Heart left ventricle (tissue), 16 donors: ENCODE data around the gene DNAJB6. TPM values are rescaled to one million over a fixed set of nuclear protein-coding genes. Genes with fewer than 3 reads are reported as not detected.

Source experiments
- ATAC-seq, 4 donors: fragments of 200-7000 bp; cut with Tn5 transposase; one replicate each; pipeline ENCODE4 v1.9.1; 2020 to 2022; ENCODE audit warnings: moderate library complexity in 4 of 4, mild to moderate bottlenecking in 3 of 4, moderate number of reproducible peaks in 1 of 4
- DNase-seq, 5 donors: peaks; one replicate each; pipeline ENCODE4 v3.0.0-alpha.2; 2020
- H3K27ac ChIP-seq, 12 donors: fragments of 200-600 bp; sonication (generic) in 4 of 12; one replicate each; pipeline versions ENCODE4 v1.5.0 to v1.8.0; 2016 to 2022; ENCODE audit warnings: mild to moderate bottlenecking in 2 of 12
- H3K27me3 ChIP-seq, 9 donors: fragments of 200-600 bp; sonication (generic) in 2 of 9; one replicate each; pipeline versions ENCODE4 v1.5.1 to v1.8.0; 2016 to 2022; ENCODE audit warnings: mild to moderate bottlenecking in 3 of 9
- H3K36me3 ChIP-seq, 9 donors: fragments of 200-600 bp; sonication (generic) in 2 of 9; one replicate each; pipeline versions ENCODE4 v1.5.0 to v1.8.0; 2018 to 2022; ENCODE audit warnings: mild to moderate bottlenecking in 2 of 9
- H3K4me1 ChIP-seq, 12 donors: fragments of 200-600 bp; sonication (generic) in 4 of 12; one replicate each; pipeline versions ENCODE4 v1.5.0 to v1.8.0; 2016 to 2022; ENCODE audit warnings: mild to moderate bottlenecking in 3 of 12
- H3K4me3 ChIP-seq, 12 donors: fragments of 200-600 bp; sonication (generic) in 4 of 12; one replicate each; pipeline versions ENCODE4 v1.5.0 to v1.8.0; 2017 to 2022; ENCODE audit warnings: mild to moderate bottlenecking in 9 of 12, moderate library complexity in 4 of 12
- H3K9me3 ChIP-seq, 12 donors: fragments of 200-600 bp; sonication (generic) in 4 of 12; one replicate each; pipeline versions ENCODE4 v1.5.0 to v1.8.0; 2016 to 2022; ENCODE audit warnings: mild to moderate bottlenecking in 1 of 12
- CTCF ChIP-seq, 12 donors: fragments of 200-600 bp; sonication (generic) in 4 of 12; IDR thresholded peaks; one replicate each; pipeline versions ENCODE4 v1.5.0 to v1.8.0; 2018 to 2022; ENCODE audit warnings: antibody characterized with exemption in 12 of 12, mild to moderate bottlenecking in 5 of 12
- POLR2A ChIP-seq, 2 donors: fragments of 450-650 bp; IDR thresholded peaks; one replicate each; pipeline ENCODE4 v1.6.1; 2017; ENCODE audit warnings: antibody characterized with exemption in 2 of 2, mild to moderate bottlenecking in 2 of 2, moderate library complexity in 2 of 2
- WGBS, 4 donors: extraction: QIAGEN DNeasy Blood & Tissue Kit in 2 of 4; methylation state at CpG; one replicate each; pipeline versions ENCODE4 v1.1.5 to v1.1.7; 2013 to 2018; 5-methylcytosine and 5-hydroxymethylcytosine counted together
- intact Hi-C, 10 donors: fragments of 100-400 bp; cut with DNase I; formaldehyde crosslinking; loops; one replicate each; pipeline versions ENCODE4 v1.11.1 to v1.14.2; 2022
- polyA plus RNA-seq, 2 donors: library from polyadenylated mRNA; stranded (reverse); fragments of 200-250 nt; gene quantifications; one replicate each; pipeline ENCODE4 v1.2.3, GENCODE V29; 2013
- total RNA-seq, 9 donors: library from RNA; depleted of rRNA in 2 of 9; stranded (reverse); fragments of >200 nt in 2 of 9; fragmentation: NEBNext Ultra II Directional in 3 of 9; extraction: Animal tissue kit (Norgen Biotek cat#: 25700) in 3 of 9; gene quantifications; one replicate each; pipeline versions ENCODE4 v1.1.0 to v1.2.4, GENCODE V29; 2016 to 2023
- donor health status: ischemic (EF 13 %, LVEDD 7.1; RV severe dilation, severe dysfunction).
- donor health status: healthy with polysubstance abuse.
- donor health status: DM: no; HTN: yes; CAD: no.
- donor health status: DM: no; HTN: no; CAD: no.
- donor health status: ischemic (EF 25% LVEDD 6.9; RV normal size, moderate dysfunction).
- donor health status: ischemic (EF 25% LVEDD 5.7; RV mildly dilated, moderate dysfunction).
- donor health status: healthy.
- donor health status: DM: yes; HTN: yes; CAD: no.
- donor health status: ischemic (EF 35%, LVEDD 5.7; RV mildly dilated, moderate dysfunction).
- donor health status: nonischemic (EF 11% LVEDD 7.7; RV severe dilation, severe dysfunction).
- donor health status: DM: yes; HTN: yes; CAD: no.
- donor health status: PGD.
- donor health status: ischemic (EF 29% LVEDD 5.4; RV normal size, mild dysfunction).
- donor health status: nonischemic (EF 23%, LVEDD 6.1; RV moderate dilation, normal function).

The DNAJB6 gene
- total and polyA plus RNA-seq, 11 donors = 118 to 237 (median 162) TPM

GRCh38 chr7:157442456-157442855 is 105.7 kb downstream of the DNAJB6 start:
- H3K27me3 ChIP-seq = no peaks in the 10 kb centered on the region

GRCh38 chr7:157442993-157443831 is 106.4 kb downstream of the DNAJB6 start:
- ATAC-seq = no peak
- TF ChIP-seq POLR2A (IDR thresholded peaks at IDR 0.05) (no peak), CTCF (IDR thresholded peaks at IDR 0.05) (no peak)
- Histone ChIP-seq H3K27ac (no peak overlapping the region), H3K9me3 (no peaks in the 10 kb centered on the region), H3K4me3 (no peak overlapping the region), H3K36me3 (no peaks in the 10 kb centered on the region), H3K27me3 (no peaks in the 10 kb centered on the region), H3K4me1 (no peaks in the 10 kb centered on the region)
- intact Hi-C loops = no loop called here
- 90 to 92% (median 92%) methylated on average over 40 to 42 of the region's 42 CpGs for WGBS, 4 donors
- peak in 1 of 5 donors; percentile 17 for DNase-seq

More at GRCh38 chr7:157442456-157442855, 105.7 kb downstream of the DNAJB6 start:
- intact Hi-C loops = no loop called here
- H3K4me1 ChIP-seq = no peaks in the 10 kb centered on the region
- ATAC-seq = no peak
- TF ChIP-seq CTCF (IDR thresholded peaks at IDR 0.05) (no peak), POLR2A (IDR thresholded peaks at IDR 0.05) (no peak)
- DNase-seq = peak in 1 of 5 donors; percentile 7
- WGBS, 4 donors = 95 to 96% (median 95%) methylated on average over 22 to 23 of the region's 23 CpGs
- H3K4me3 ChIP-seq = no peak overlapping the region
- H3K9me3 ChIP-seq = no peaks in the 10 kb centered on the region
- no peak overlapping the region for H3K27ac ChIP-seq
- no peaks in the 10 kb centered on the region for H3K36me3 ChIP-seq

GRCh38 chr7:157444011-157444842 is 107.4 kb downstream of the DNAJB6 start:
- DNase-seq = peak in 1 of 5 donors; percentile 12

More at GRCh38 chr7:157444011-157444842, 107.4 kb downstream of the DNAJB6 start:
- H3K27me3 ChIP-seq = no peaks in the 10 kb centered on the region
- H3K9me3 ChIP-seq = no peaks in the 10 kb centered on the region
- no peaks in the 10 kb centered on the region for H3K4me1 ChIP-seq
- 86 to 89% (median 88%) methylated on average over 17 to 27 of the region's 27 CpGs for WGBS, 4 donors
- intact Hi-C loops = no loop called here
- ATAC-seq = peak in 1 of 4 donors; percentile 43
- no peak overlapping the region for H3K27ac ChIP-seq
- TF ChIP-seq POLR2A (IDR thresholded peaks at IDR 0.05) = no peak
- no peak for TF ChIP-seq CTCF (IDR thresholded peaks at IDR 0.05)
- no peaks in the 10 kb centered on the region for H3K36me3 ChIP-seq
- no peak overlapping the region for H3K4me3 ChIP-seq
